ENCODE data around the gene MAN2A2.

- TF ChIP-seq SP4 (IDR thresholded peaks at IDR 0.05; ENCODE audit: low read length) (no peak), CHD7 (IDR thresholded peaks at IDR 0.05; ENCODE audit: insufficient replicate concordance, low read length) (no peak), YY1 (IDR thresholded peaks at IDR 0.05; ENCODE audit: low read depth, low read length) (no peak), SAP30 (IDR thresholded peaks at IDR 0.05; ENCODE audit: insufficient read depth, insufficient replicate concordance, low read length) (no peak), USF2 (IDR thresholded peaks at IDR 0.05; ENCODE audit: low read length) (no peak), CTCF (IDR thresholded peaks at IDR 0.05; ENCODE audit: control extremely low read depth in 1 of 3, insufficient read depth in 1 of 3, low read depth in 1 of 3, low read length in 3 of 3) (no peak), EGR1 (IDR thresholded peaks at IDR 0.05; ENCODE audit: borderline replicate concordance, low read depth, low read length) (no peak)
Measured at GRCh38 chr15:90857337-90857736, 45.8 kb upstream of the MAN2A2 start.
